Urinary bladder (tissue), 4 donors: ENCODE data around the gene GINS1. TPM values are rescaled to one million over a fixed set of nuclear protein-coding genes. Genes with fewer than 3 reads are reported as not detected.

ENCODE experiments used
- DNase-seq: peaks from one replicate; pipeline ENCODE4 v3.0.0-alpha.2; 2015; ENCODE audit errors: extremely low spot score
- H3K27ac ChIP-seq: one replicate; pipeline ENCODE4 v1.5.1; 2013; ENCODE audit warnings: low read depth, mild to moderate bottlenecking, moderate library complexity
- H3K36me3 ChIP-seq: one replicate; pipeline ENCODE4 v1.6.1; 2013; ENCODE audit warnings: mild to moderate bottlenecking, moderate library complexity; ENCODE audit not compliant: insufficient read depth
- H3K4me1 ChIP-seq: one replicate; pipeline ENCODE4 v1.6.1; 2013; ENCODE audit warnings: mild to moderate bottlenecking, moderate library complexity; ENCODE audit not compliant: insufficient read depth
- H3K4me3 ChIP-seq: one replicate; pipeline ENCODE4 v1.5.1; 2013; ENCODE audit warnings: low read depth, low read length
- WGBS: extraction: QIAGEN DNeasy Blood & Tissue Kit; methylation state at CpG from one replicate; pipeline ENCODE4 v1.1.7; 2013; 5-methylcytosine and 5-hydroxymethylcytosine counted together
- polyA plus RNA-seq: library from polyadenylated mRNA; stranded (reverse); fragments of 200-250 nt; gene quantifications from one replicate; pipeline ENCODE4 v1.2.3, GENCODE V29; 2013
- total RNA-seq: library from RNA; depleted of rRNA; stranded (reverse); fragments of >200 nt; gene quantifications from one replicate; pipeline ENCODE4 v1.2.3, GENCODE V29; 2014
- donor health status: healthy with polysubstance abuse.
- donor health status: healthy.

GINS1 gene
- total and polyA plus RNA-seq, 2 donors: 0.80 to 10.2 TPM

DNA sequence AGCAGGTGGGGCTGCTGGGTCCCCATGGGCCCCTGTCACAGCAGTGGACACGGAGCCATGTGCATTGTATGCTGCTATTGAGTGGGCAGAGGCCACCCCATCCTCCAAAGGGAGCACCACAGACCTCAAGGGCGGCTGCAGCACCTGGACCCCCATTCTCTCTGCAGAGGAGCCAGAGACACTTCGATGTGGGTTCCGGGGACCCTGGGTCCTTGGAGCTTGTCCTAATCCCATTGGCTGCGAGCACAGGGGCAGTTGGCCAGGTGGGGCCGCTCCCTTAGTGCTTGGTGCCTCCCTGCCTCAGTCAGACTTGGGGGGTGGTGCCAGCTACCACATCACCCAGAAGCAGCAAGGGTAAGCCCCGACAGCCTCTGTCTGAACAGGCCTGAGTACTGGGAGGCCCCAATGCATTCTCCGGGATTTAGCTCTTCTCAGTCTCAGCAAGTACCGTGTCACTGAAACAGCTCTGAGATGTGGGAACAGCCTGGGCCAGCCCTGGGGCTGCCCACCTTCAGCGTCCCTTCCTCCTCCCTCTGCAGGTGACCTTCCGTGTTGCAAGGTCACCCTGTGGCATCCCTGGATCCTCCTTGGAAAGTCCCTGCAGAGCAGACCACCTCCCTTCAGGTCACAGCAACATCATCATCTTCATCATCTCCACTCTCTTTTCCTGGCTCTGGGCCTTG is 73.9 kb downstream of the GINS1 start:
- H3K4me3 ChIP-seq: no peak overlapping the region
- no peak overlapping the region for H3K27ac ChIP-seq
- peaks cover 2% of the 10 kb centered on the region for H3K36me3 ChIP-seq
- H3K4me1 ChIP-seq: no peaks in the 10 kb centered on the region
- WGBS: 90% methylated on average over 11 of the region's 11 CpGs
- no peak for DNase-seq

DNA sequence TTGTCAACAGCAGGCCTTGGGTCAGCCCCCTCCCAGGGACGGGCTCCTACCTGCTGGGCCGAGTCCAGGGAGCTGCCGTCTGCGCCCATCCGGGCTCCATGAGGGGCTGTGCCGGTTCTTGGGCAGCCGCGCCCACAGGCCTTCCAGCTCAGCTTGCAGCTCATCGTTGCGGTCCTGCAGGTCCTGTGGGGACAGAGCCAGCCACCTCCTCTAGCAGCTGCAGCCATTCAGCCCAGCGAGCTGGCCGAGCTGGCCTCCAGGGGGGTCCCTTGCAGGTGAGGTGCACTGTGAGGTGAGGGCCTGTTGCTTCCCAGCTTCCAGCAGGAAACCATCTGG is 74.4 kb downstream of the GINS1 start:
- no peak overlapping the region for H3K4me3 ChIP-seq
- H3K27ac ChIP-seq: no peak overlapping the region
- H3K36me3 ChIP-seq: peaks cover 2% of the 10 kb centered on the region
- 95% methylated on average over 12 of the region's 12 CpGs for WGBS
- no peaks in the 10 kb centered on the region for H3K4me1 ChIP-seq
- DNase-seq: no peak

DNA sequence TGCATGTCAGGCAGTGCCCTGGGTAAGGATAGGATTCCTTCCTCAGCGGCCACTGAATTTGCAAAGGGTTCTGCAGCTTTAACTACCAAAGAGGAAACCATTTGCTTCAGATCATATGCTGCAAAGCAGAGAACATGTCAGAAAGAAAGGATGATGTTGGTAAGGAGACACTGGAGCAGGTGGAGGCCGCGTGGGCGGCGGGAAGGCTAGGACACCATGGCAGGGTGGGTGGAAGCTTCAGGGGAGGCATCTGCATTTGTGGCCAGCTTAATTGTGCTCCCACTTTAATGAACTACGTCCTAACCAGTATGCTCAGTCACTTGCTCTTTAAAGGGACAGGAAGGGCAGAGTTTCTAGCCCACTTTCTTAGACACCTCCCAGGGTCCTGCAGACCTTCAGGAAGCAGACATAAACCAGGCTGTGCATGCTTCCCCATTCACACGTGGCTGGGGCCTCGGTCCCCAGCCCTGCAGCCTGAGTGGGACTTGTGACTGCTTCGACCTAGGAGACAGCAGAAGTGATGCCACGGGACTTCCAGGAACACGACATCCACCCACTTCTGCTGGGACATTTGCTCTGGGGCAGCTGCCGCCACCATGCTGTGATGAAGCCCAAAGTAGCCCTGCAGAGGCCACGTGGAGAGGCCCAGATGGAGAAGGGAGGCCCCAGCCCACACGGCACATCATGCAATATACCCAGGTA is 76.1 kb downstream of the GINS1 start:
- no peaks in the 10 kb centered on the region for H3K4me1 ChIP-seq
- H3K27ac ChIP-seq: no peak overlapping the region
- no peak for DNase-seq
- WGBS: 89% methylated on average over 14 of the region's 14 CpGs
- H3K36me3 ChIP-seq: peaks cover 2% of the 10 kb centered on the region
- no peak overlapping the region for H3K4me3 ChIP-seq

DNA sequence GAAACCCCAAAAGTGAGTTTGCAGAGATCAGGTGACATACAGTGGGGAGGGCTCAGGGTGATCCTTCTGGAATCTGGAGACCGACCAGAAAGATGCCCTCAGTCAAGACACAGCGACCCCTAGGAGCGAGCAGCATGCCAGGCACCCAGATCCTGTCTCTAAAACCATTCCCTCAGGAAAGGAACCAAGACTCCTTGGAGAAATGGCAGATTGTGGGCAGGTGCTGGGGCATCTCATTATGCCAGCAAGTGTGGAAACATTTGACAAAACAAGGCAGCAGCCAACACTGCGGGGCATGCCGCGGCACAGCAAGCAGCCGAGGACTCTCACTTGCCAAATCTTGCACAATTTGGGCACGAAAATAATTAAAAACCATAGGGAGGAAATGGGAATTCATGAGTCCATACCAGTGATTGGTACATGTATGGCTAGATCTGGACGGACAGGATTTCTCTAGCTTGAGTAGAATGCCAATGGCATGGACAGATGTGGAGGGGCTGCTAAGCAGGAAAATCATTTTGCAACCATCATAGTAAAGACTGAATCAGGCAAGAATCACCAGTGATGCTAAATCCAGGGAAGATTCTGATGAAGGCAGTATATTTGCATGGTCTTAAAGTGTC is 76.9 kb downstream of the GINS1 start:
- H3K4me1 ChIP-seq: no peaks in the 10 kb centered on the region
- peaks cover 2% of the 10 kb centered on the region for H3K36me3 ChIP-seq
- 93% methylated on average over 9 of the region's 9 CpGs for WGBS
- H3K4me3 ChIP-seq: no peak overlapping the region
- no peak for DNase-seq
- H3K27ac ChIP-seq: no peak overlapping the region

DNA sequence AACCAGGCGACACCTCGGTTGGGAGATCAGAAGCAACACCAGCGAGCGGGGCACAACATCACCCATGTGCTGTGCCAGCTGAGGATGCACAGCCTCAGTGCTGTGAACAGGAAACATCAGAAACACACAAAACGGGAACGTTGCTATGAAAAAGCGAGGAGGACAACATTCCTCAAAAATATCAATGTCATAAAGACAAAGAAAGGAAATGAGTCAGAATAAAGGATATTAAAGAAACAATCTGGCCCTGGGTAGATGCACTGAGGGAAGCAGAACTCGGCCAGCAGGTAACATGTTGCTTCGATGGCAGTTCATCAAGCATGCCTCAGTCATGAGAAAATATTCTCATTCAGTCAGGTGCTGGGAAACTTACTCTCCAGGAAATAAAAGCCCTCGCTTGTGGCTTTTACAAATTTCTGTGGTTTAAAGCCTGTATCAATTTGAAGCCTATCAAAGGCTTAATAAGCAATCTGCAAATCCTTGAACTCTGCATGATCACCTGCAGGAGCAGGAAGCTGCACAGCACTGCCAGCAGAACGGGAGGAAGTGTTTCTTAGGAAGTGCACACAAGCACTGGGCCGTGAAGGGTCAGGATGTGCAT is 77.5 kb downstream of the GINS1 start:
- no peak for DNase-seq
- H3K4me3 ChIP-seq: no peak overlapping the region
- H3K4me1 ChIP-seq: no peaks in the 10 kb centered on the region
- no peak overlapping the region for H3K27ac ChIP-seq
- WGBS: 76% methylated on average over 12 of the region's 12 CpGs
- peaks cover 2% of the 10 kb centered on the region for H3K36me3 ChIP-seq

DNA sequence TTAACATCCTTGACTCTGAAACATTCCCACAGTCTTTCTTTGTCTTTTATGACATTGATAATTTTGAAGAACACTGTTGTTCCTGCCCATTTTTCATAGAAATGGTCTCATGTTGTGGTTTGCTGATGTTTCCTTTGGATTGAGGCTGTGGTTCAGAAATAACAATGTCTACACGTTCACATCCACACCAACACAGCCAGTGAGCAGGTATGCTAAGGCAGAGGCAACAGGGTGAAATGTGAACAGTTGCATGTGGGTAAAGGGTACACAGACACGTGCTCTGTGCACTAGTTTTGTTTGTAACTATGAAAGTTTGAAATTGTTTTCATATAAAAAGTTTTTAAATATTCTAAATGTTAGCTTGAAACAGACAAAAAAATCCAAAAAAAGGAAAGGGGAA is 78.4 kb downstream of the GINS1 start:
- DNase-seq: no peak
- peaks cover 2% of the 10 kb centered on the region for H3K36me3 ChIP-seq
- WGBS: 62% methylated on average over 2 of the region's 2 CpGs
- H3K4me3 ChIP-seq: no peak overlapping the region
- no peak overlapping the region for H3K27ac ChIP-seq
- no peaks in the 10 kb centered on the region for H3K4me1 ChIP-seq

DNA sequence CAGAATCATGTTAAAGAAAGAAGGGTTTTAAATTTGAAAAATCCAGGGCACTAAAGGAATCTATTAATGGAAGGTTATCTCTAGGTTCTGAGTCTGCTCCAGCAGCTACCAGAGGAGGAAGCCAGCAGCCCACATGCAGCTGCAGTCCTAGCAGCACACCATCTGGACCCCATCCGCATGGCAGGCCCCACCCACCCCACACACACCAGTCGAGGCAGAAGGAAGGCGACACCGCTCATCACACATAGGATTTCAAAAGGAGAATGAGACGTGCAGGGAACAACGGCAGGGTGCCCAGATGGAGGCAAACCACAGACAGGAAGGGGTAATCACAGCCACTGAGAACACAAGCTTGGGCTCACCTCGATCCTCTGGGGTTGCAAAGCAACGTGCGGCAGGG is 78.9 kb downstream of the GINS1 start:
- Histone ChIP-seq H3K4me1 (no peaks in the 10 kb centered on the region), H3K27ac (no peak overlapping the region), H3K36me3 (peaks cover 2% of the 10 kb centered on the region), H3K4me3 (no peak overlapping the region)
- WGBS: 44% methylated on average over 9 of the region's 9 CpGs
- no peak for DNase-seq

DNA sequence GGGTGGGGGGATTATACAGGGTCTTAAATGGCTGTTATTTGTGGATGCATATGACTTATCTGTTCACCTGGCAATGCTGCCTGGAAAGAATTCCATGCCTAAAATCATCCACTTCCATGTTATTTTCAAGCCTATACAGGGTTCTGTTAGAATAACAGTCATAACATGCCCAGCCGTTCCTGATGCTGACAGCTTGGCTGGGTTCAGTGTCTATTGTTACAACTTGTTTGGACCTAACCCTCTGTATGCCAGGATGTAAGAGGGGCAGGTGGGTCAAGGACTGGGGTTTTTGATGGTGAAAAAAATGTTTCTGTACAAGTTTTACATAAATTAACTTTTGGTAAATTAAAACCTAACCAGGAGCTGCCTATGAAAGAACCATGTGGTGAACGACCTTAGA is 79.8 kb downstream of the GINS1 start:
- Histone ChIP-seq H3K4me3 (no peak overlapping the region), H3K36me3 (no peaks in the 10 kb centered on the region), H3K27ac (no peak overlapping the region), H3K4me1 (no peaks in the 10 kb centered on the region)
- no peak for DNase-seq
- 50% methylated on average over 2 of the region's 2 CpGs for WGBS

DNA sequence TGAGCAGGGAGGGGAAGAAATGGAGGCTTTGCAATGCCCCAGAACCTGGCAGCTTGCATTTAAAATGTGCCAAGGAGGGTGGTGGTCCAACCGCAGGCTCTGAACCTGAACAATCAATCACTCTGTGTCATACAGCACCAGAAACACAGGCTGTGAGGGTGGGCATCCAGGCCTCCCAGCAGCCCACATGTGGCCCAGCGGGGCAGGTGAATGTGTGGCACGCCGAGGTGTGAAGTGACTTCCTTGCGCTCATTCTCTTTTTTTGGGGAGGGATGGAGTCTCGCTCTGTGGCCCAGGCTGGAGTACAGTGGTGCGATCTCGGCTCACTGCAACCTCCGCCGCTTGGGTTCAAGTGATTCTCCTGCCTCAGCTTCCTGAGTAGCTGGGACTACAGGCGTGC is 80.5 kb downstream of the GINS1 start:
- Histone ChIP-seq H3K4me1 (no peaks in the 10 kb centered on the region), H3K4me3 (no peak overlapping the region), H3K27ac (no peak overlapping the region), H3K36me3 (no peaks in the 10 kb centered on the region)
- no peak for DNase-seq
- WGBS: 97% methylated on average over 11 of the region's 11 CpGs

DNA sequence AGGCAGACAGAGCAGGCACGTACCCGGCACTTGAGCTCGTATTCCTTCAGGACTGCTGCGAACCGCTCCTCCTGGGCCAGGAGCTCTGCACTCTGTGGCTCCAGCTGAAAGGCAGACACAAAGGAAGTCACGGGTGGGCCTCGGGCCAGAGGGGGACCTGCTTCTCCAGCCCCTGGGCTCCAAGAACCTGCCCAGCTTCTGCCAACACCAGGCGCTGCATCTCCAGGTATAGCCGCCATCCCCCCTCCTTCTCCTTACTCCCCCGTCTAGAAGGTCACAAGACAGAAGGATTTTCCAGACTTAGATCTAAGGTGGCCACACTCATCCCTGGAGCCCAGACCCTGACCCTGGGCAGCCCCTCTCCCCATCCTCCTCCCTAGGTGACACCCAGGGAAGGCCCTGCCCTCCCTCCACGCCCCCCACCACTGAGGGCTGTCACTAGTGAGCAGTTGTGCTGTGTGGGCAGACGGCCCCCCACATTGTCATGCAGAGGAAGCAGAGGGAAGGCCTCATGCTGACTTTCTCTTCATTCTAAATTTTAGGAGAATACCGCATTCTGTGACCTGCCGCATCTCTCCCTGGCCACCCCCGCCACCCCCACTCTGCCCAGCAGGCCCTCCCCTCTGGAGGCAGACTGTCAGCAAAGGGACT is 81.9 kb downstream of the GINS1 start:
- Histone ChIP-seq H3K4me3 (no peak overlapping the region), H3K36me3 (no peaks in the 10 kb centered on the region), H3K27ac (no peak overlapping the region), H3K4me1 (no peaks in the 10 kb centered on the region)
- no peak for DNase-seq
- 94% methylated on average over 15 of the region's 15 CpGs for WGBS

DNA sequence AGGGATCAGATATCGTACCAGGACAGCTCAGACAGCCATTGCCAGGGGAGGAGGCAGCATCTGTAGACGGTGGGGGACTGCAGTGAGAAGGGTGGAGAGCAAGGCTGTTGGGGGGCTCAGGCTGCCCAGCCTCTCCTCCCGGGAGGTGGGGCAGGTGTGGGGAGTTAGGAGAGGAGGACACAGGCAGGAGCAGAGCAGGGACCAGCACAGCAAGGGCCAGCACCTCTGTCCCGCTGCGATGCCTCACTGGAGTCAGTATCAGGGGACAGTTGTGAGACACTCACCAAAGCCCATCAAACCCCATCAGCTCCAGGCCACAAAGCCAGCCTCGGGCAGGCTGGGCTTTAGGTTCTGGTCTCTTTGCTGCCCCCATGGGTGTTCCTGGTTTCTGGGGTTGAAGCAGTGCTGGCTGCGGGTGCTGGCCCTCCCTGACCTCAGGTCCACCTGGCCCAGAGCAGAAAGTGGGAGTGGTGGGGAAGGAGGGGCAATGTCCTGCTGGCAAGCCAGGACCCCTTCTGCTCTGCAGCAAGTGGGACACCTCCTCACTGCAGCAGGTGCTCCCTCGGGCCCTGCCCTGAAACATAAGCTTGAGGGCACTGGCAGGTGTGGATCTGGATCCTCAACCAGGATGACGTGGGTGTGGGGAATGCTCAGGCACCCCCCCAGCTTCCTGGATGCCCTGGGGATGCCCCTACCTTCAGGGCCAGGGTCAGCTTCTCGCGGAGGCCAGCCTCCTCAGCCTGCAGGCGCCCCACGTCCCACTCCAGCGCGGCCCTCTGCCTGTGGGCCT is 83.4 kb downstream of the GINS1 start:
- DNase-seq: no peak
- Histone ChIP-seq H3K4me3 (no peak overlapping the region), H3K36me3 (no peaks in the 10 kb centered on the region), H3K27ac (no peak overlapping the region), H3K4me1 (no peaks in the 10 kb centered on the region)
- 93% methylated on average over 15 of the region's 15 CpGs for WGBS

DNA sequence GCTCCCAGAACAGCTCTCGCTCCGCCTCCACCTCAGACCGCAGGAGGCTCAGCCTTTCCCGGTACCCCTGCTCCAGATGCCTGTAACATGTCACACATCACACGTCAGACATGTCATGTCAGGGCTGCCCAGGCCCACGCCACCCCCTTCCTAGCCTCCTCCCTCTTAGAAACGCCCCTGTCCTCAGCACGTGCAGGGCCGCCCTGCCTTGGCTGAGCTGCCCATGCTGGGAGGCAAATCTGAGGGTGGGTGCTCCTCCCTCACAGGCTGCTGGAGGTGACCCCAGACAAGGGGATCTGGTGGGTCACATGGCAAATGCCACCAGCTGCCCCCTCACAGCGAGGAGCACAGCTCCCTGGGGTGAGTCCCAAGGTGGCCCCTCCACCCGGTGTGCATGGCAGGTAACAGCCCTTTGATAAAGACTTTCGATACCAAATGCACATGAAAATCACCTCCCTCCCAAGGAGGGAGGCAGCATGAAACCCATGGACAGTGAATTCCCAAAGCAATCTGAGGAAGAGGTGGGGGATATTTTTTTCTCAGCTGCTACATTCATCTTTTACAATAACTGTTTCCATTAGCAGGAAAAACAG is 84.1 kb downstream of the GINS1 start:
- no peaks in the 10 kb centered on the region for H3K36me3 ChIP-seq
- no peak overlapping the region for H3K27ac ChIP-seq
- no peak for DNase-seq
- 88% methylated on average over 12 of the region's 12 CpGs for WGBS
- no peak overlapping the region for H3K4me3 ChIP-seq
- no peaks in the 10 kb centered on the region for H3K4me1 ChIP-seq

DNA sequence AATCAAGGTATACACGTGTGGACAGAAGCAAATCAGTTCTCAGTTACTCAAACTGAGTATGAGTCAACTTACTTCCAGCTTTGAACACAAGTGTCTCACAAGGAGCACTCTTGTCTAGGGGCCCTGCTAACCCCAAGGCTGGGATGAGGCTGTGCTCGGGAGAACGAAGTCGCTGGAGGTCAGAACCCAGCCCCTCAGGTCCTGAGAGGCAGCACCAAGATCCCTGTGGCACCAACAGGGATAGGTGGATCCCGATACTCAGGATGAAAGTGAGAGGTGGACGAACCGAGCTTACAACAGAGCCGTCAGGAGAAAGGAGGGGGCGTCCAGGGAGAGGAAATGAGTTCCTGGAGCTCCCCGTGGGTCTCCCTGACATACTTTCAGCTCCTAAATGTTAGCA is 85.7 kb downstream of the GINS1 start:
- no peak overlapping the region for H3K4me3 ChIP-seq
- 91% methylated on average over 10 of the region's 10 CpGs for WGBS
- H3K36me3 ChIP-seq: no peaks in the 10 kb centered on the region
- H3K27ac ChIP-seq: no peak overlapping the region
- no peak for DNase-seq
- no peaks in the 10 kb centered on the region for H3K4me1 ChIP-seq
